Activated B cell treated with CpG ODN at 0.5 μM for 24 hours (primary cell): ENCODE results near the gene KXD1. TPM values are rescaled to one million over a fixed set of nuclear protein-coding genes. Genes with fewer than 3 reads are reported as not detected.

Experiments used
- ATAC-seq: fragments of 200-7000 bp; cut with Tn5 transposase; one replicate; pipeline ENCODE4 v1.10.0; 2021; ENCODE audit warnings: low read depth, mild to moderate bottlenecking, moderate library complexity
- CTCF ChIA-PET: fragments of 350-600 bp; sonication (Branson Sonifier 250); formaldehyde crosslinking; loops from one replicate; lab custom pipeline; 2021; ENCODE audit warnings: antibody characterized with exemption; lab: Charles Lee
- POLR2A ChIA-PET: fragments of 350-600 bp; sonication (Branson Sonifier 250); formaldehyde crosslinking; loops from one replicate; lab custom pipeline; 2021; ENCODE audit warnings: antibody characterized with exemption; lab: Charles Lee
- DNase-seq: peaks from one replicate; pipeline ENCODE4 v3.0.0; 2022
- H3K27ac Mint-ChIP-seq: one replicate; pipeline ENCODE4 v1.8.0; 2020; ENCODE audit warnings: mixed read lengths
- H3K27me3 Mint-ChIP-seq: one replicate; pipeline ENCODE4 v1.8.0; 2021; ENCODE audit warnings: mixed read lengths
- H3K36me3 Mint-ChIP-seq: one replicate; pipeline ENCODE4 v1.8.0; 2021; ENCODE audit warnings: low read depth, mixed read lengths
- H3K4me1 Mint-ChIP-seq: one replicate; pipeline ENCODE4 v1.8.0; 2021; ENCODE audit warnings: mixed read lengths
- H3K4me3 Mint-ChIP-seq: one replicate; pipeline ENCODE4 v1.8.0; 2020; ENCODE audit warnings: mild to moderate bottlenecking, mixed read lengths
- H3K9me3 Mint-ChIP-seq: one replicate; pipeline ENCODE4 v1.8.0; 2020; ENCODE audit warnings: mixed read lengths
- intact Hi-C: fragments of 100-400 bp; cut with micrococcal nuclease; formaldehyde crosslinking; loops from one replicate; pipeline ENCODE4 v1.15.1; 2024
- total RNA-seq: library from RNA; stranded (reverse); gene quantifications from 2 replicates; pipeline ENCODE4 v1.2.3, GENCODE V29; 2022
- TF ChIP-seq, protein P1 (sequence below): fragments of 200-600 bp; IDR thresholded peaks from one replicate; pipeline ENCODE4 v1.8.0; 2022; ENCODE audit warnings: antibody characterized with exemption, mild to moderate bottlenecking

KXD1 gene
- total RNA-seq, 1 donor from 2014 or later, result 88.8 TPM

DNA sequence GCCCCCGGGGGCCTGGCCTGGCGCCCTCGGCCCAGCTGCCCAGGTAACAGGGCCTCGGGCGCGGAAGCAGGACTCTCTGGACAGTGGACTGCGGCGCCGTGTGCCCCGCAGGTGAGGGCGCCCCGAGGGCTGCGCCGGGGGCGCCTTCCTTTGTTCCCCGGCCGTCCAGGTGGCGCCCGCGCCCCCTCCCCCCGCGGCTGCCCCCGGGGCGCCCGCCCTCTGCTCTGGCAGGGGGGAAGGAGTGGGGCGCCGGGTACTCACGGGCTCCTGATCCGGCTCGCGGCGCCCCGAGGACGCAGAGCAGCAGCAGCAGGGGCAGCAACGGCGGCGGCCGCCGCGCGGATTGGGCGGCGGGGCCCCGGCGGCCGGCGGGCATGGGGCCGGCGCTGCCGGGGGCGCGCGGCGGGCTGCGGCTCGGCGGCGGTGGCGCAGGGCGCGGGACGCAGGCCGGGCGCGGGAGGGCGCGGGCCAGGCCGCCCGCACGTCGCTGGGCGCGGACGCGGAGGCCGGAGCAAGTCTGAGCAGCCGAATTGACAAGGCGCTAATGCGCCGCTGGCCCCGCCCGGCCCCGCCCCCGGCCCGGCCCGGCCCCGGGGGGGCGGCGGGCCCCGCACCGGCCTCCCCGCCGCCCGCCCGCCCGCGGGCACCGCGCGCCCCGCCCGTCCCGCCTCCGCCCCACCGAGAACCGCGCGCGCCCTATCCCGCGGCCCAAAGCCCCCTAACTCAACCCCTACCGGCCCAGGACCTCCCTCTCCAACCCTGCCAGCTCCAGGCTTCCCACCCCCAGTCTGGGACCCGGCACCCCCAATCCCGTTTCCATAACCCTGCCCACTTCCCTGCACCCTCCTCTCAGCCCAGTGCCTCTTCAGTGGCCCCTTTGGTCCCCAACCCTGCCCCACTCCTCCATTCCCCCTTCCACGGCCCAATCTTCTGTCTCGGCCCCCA is 48.9 kb downstream of the KXD1 start, which contains the start of gene CRLF1:
CRLF1 (minus strand) TSS at position 519 of the 945 bp plus-strand sequence; CDS start at position 376, 143 bp downstream.
- TF ChIP-seq, protein P1, sequence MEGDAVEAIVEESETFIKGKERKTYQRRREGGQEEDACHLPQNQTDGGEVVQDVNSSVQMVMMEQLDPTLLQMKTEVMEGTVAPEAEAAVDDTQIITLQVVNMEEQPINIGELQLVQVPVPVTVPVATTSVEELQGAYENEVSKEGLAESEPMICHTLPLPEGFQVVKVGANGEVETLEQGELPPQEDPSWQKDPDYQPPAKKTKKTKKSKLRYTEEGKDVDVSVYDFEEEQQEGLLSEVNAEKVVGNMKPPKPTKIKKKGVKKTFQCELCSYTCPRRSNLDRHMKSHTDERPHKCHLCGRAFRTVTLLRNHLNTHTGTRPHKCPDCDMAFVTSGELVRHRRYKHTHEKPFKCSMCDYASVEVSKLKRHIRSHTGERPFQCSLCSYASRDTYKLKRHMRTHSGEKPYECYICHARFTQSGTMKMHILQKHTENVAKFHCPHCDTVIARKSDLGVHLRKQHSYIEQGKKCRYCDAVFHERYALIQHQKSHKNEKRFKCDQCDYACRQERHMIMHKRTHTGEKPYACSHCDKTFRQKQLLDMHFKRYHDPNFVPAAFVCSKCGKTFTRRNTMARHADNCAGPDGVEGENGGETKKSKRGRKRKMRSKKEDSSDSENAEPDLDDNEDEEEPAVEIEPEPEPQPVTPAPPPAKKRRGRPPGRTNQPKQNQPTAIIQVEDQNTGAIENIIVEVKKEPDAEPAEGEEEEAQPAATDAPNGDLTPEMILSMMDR, result no peak
- Mint-ChIP-seq H3K36me3 (no peaks in the 10 kb centered on the region), H3K4me3 (no peak within 1 kb of the TSS), H3K9me3 (no peaks in the 10 kb centered on the region), H3K4me1 (peaks cover 28% of the 10 kb centered on the region), H3K27me3 (peaks cover 53% of the 10 kb centered on the region), H3K27ac (no peak within 1 kb of the TSS)
- intact Hi-C loops, result no loop called here
- ChIA-PET POLR2A (no interaction called here), CTCF (no interaction called here)
- DNase-seq (no peak), ATAC-seq (no peak)

DNA sequence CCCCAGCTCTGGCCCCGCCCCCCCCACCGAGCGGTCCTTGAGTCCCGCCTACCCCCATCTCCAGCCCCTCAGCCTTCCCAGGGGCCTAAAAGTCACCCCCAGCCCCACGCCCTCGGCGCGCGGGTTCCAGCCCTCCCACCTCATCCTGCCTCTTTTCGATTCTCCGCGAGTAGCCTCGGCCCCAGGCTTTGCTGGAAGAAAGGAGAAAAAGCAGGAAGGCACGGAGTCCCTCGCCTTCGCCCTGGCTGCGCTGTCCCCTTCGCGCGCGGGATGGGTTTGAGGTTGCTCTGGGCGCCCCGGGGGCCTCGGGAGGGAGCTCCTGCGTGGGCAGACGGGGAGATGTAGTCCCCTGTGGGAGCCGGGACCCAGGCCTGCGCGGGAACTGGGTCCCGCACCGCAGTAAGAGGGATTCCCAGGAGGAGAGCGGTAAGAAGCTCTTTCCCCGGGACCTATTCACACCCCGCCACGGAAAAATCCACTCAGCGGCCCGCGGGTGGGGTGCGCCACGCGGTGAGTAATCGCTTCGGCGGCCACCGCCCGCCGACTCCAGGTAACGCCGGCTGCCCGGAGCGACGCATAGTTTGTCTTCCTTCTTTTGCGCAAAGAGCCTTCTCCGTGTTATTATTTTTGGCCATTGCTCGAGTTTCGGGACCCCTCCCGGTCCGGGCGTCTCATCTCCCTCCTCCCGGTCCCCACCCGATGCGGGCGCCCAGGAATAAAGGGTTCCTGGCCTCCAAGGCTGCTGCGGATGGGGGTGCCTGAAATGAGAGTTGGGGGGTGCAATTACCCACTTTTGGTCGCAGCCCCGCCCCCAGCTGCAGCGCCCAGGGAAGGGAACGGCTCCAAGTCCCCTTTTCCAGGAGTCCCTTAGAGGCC is 49.8 kb downstream of the KXD1 start:
- Mint-ChIP-seq H3K4me1 (peaks cover 34% of the 10 kb centered on the region), H3K9me3 (no peaks in the 10 kb centered on the region), H3K27me3 (peaks cover 52% of the 10 kb centered on the region), H3K4me3 (no peak overlapping the region), H3K27ac (no peak overlapping the region), H3K36me3 (no peaks in the 10 kb centered on the region)
- ATAC-seq (no peak), DNase-seq (no peak)
- intact Hi-C loops, result no loop called here
- TF ChIP-seq, protein P1, result no peak
- POLR2A ChIA-PET, result no interaction called here
- CTCF ChIA-PET, result no interaction called here

DNA sequence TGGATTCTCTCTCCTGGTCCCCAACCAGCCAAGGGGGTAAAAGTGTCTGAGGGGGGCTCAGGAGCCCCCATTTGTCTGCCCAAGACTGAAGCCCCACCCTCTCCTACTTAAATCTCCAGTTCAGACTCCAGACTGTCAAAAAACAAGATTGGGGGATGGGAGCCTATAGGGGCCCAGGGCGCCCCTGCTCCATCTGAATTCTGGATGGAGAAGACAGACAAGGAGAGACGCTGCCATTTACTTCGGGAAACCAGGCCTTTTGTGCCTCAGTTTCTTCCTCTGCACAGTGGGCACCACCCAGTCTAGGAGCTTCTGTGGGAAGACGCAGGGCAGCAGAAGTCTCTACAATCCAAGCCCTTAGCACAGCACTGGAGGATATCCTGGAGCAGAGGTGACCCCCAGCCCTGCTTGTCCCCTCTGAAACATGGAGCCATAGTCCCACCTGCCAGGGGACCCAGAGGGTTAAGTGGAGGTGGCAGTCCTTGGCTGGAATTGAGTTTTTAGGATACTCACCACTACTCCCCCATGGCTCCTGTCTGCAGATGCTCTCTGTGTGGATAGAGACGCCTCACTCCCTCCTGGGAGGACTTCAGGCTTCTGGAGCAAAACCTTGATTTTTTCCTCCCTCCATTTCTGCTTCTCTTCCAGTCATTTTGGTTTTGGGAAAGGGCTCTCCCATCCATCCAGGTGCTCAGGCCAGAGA is 50.6 kb downstream of the KXD1 start:
- Mint-ChIP-seq H3K4me1 (peaks cover 36% of the 10 kb centered on the region), H3K9me3 (no peaks in the 10 kb centered on the region), H3K36me3 (no peaks in the 10 kb centered on the region), H3K27ac (no peak overlapping the region), H3K4me3 (no peak overlapping the region), H3K27me3 (peaks cover 51% of the 10 kb centered on the region)
- ATAC-seq (no peak), DNase-seq (no peak)
- ChIA-PET CTCF (no interaction called here), POLR2A (no interaction called here)
- intact Hi-C loops, result no loop called here
- TF ChIP-seq, protein P1, result no peak

DNA sequence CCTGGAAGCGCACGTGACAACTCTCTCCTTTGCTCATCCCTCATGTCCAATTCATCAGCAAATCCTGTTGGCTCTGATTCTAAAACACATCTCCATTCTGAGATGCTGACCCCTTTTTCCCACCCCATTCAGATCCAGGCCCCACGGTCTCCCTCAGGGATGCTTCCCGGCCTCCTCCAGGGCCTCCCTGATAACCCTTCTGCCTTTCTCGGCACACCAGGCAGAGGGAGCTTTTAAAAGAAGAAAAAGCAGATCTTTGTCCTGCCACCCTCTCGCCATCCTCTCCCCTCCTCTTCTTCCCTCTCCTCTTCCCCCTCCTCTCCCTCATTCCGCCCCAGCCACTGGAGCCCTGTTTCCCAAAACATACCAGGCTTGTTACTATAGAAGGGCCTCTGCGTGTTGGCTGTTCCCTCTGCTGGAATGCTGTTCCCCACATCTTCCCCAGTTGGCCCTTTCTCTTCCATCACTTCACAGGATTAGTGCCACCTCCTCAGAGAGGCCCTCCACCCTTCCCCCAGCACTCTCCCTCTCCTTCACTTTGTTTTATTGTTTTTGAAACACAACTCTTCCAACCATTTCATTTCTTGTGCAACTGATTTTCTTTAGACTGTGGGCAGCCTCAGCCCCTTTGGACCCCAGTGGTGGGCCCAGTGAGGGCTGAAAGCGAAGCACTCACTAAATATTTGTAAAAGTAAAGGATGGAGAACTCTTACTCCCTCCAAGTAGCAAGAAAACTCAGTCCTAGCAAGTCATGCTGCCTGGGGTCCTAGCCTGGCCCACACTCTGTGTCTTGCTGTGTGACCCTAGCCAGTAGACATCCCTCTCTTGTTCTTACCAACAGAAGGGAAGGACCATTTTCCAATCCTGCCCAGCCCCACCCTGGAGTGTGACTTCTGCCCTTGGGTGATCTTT is 51.4 kb downstream of the KXD1 start:
- no peak overlapping the region for H3K27ac Mint-ChIP-seq
- H3K4me1 Mint-ChIP-seq, result peaks cover 38% of the 10 kb centered on the region
- no peaks in the 10 kb centered on the region for H3K36me3 Mint-ChIP-seq
- intact Hi-C loops, result no loop called here
- ATAC-seq (no peak), DNase-seq (no peak)
- CTCF ChIA-PET, result no interaction called here
- H3K27me3 Mint-ChIP-seq, result peaks cover 54% of the 10 kb centered on the region
- H3K4me3 Mint-ChIP-seq, result no peak overlapping the region
- TF ChIP-seq, protein P1, result no peak
- POLR2A ChIA-PET, result interaction anchor here (0.6 kb wide), 1 partner anchor 115 kb away, joined by 7 read pairs; no protein-coding TSS in a partner anchor
- no peaks in the 10 kb centered on the region for H3K9me3 Mint-ChIP-seq
